Fibroblast of pulmonary artery (primary cell): ENCODE measurements around the gene ATP9A.

ENCODE experiments used
- DNase-seq: peaks from one replicate; pipeline ENCODE4 v3.0.0-alpha.2; 2010; ENCODE audit warnings: low read depth
- H3K4me3 ChIP-seq: replicated peaks from 2 replicates; pipeline ENCODE4 v1.5.1; 2011; ENCODE audit warnings: low read depth, mild to moderate bottlenecking, control low read depth, low read length, moderate library complexity
- TF ChIP-seq, protein P1 (sequence below): IDR thresholded peaks from 2 replicates; pipeline ENCODE4 v1.5.1; 2011; ENCODE audit warnings: mild to moderate bottlenecking, control low read depth, low read length, inconsistent platforms; ENCODE audit errors: missing control alignments

ATP9A gene

GRCh38 chr20:51810155-51811041 lies 42.2 kb upstream of the ATP9A start:
- TF ChIP-seq, protein P1, sequence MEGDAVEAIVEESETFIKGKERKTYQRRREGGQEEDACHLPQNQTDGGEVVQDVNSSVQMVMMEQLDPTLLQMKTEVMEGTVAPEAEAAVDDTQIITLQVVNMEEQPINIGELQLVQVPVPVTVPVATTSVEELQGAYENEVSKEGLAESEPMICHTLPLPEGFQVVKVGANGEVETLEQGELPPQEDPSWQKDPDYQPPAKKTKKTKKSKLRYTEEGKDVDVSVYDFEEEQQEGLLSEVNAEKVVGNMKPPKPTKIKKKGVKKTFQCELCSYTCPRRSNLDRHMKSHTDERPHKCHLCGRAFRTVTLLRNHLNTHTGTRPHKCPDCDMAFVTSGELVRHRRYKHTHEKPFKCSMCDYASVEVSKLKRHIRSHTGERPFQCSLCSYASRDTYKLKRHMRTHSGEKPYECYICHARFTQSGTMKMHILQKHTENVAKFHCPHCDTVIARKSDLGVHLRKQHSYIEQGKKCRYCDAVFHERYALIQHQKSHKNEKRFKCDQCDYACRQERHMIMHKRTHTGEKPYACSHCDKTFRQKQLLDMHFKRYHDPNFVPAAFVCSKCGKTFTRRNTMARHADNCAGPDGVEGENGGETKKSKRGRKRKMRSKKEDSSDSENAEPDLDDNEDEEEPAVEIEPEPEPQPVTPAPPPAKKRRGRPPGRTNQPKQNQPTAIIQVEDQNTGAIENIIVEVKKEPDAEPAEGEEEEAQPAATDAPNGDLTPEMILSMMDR, result no peak
- no peak overlapping the region for H3K4me3 ChIP-seq
- no peak for DNase-seq

DNA sequence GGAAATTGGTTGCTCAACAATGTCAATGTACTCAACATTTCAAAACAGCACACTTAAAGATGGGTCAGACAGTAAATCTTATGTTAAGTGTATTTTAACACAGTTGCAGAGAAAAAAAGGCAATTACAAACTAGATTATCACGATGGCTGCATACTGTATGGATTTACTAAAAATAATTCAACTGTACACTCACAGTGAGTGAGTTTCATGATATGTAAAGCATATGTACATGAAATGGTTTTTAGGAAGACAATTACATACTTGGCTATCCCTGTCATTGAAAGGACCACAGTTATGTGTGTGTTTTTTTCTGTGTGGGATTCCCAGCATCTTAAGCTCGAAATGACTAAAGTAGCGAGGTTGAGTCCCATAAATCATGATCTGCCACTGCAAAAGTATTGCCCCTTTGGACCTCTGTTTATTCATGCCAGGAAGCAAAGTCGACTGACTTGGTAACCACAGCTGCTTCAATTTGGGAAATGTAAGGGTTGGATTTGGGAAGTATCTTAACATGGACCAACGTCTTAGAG lies 39.6 kb upstream of the ATP9A start:
- TF ChIP-seq, protein P1, result no peak
- H3K4me3 ChIP-seq, result no peak overlapping the region
- DNase-seq, result no peak

DNA sequence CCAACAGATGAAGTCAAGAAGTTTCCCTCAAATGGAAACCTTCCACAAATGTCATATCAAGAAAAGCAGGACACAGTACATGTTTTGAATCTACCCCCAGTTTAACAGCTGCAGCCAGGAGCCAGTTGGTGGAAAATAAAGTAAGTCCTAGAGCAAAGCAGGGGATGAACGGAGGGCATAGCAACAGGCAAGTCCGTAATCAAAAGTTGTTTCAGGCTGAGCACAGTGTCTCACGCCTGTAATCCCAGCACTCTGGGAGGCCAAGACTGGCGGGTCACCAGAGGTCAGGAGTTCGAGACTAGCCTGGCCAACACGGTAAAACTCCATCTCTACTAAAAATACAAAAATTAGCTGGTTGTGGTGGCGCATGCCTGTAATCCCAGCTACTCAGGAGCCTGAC lies 36.6 kb upstream of the ATP9A start:
- no peak for DNase-seq
- TF ChIP-seq, protein P1, result no peak
- no peak overlapping the region for H3K4me3 ChIP-seq

DNA sequence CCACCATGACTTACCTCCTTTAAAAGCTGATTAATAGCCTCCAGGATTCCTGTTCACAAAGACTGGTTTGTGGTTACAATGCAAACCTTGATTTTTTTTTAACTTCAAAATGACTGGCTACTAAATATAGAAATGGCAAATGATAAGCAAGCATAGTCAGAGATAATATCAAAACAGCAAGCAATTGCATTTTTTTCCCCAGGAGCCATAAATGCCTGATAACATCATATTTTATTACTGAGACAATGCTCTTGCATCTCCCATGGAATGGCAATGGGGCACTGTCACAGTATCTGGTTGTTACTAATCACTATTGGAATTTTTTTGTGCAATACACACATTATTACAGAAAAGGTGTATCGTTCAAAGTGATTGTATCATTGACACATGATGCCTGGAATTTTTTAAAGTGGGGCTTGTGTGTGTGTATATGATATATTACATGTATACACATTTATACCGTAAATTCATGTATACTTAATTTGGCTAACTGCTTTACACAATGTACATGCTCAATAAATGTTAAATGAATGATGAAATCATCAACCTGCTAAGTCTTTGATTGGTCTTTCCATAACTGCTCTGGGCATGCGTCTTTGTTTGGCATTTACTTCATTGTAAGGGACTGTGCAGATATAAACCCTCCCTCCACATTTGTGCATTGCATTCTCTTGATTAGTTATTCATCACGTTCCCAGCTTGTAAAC lies 35.1 kb upstream of the ATP9A start:
- TF ChIP-seq, protein P1, result no peak
- DNase-seq, result no peak
- no peak overlapping the region for H3K4me3 ChIP-seq

- TF ChIP-seq, protein P1, result no peak
- DNase-seq, result no peak
- peak within 1 kb of the TSS; percentile 53 for H3K4me3 ChIP-seq
These were observed 34.1 kb upstream of the ATP9A start, which contains the start of gene SALL4 for GRCh38 chr20:51802170-51802751. TSS of gene SALL4 (minus strand) at chr20:51802521. CDS start at chr20:51802408, 113 bp downstream.

DNA sequence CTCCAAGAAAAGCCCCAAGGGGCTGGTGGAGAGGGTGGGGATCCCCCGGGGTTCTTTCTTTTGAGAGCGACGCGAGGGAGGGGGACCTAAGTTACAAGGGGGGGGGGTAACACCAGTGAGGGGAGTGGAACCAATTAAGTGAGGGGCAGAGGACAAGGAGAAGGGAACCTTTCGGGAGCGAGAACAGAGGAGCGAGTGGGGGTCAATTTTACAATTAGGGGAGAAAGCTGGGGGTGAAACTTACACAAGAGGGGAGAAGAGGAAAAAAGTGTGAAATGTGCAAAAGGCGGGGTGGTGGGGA lies 33.6 kb upstream of the ATP9A start:
- DNase-seq, result no peak
- H3K4me3 ChIP-seq, result peak overlapping the region; percentile 53
- TF ChIP-seq, protein P1, result no peak
